NCI-H1694 (cell line): Measurements from ENCODE around the gene SLC38A2.
"Not testable (repeated sequence)": the region's sequence is repeated elsewhere in the genome, so short reads cannot be mapped to it uniquely, and the experiment has no call there.

ENCODE experiments used
- DNase-seq: peaks from one replicate; lab custom pipeline; 2025; lab: John Stamatoyannopoulos, UW

The SLC38A2 gene

DNA sequence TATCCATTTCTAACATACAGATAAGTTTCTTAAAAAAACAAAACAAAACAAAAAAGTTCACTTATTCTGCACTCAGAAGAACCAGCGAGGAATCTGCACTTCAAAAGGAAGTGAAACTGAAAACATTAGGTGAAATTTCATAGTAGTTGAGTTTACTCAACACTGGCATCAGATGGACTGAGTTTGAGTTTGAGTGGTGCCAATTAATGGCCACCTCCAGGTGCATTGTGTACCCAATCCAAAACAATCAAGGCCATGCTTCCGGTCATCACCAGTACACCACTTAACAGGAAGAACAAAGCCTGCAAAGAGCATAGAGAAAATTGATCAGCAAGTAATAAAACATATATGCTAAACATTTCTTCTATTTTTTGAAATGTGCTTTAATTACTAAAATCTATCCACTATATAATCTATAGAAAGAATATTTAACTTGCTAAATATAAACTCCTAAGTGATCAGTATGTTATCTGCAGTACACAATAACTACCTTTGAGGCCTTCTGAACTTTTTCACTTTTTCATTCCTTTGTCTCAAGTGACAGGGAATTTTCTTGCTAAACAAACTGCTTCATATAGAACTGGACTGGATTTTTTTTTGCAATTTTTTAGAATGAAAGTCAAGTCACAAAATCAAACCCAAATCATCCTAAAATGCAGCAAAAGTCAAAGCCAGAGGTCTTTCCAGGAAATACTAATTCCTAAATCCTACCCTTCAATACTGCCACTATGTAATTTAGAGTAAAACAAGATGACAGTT is 11.5 kb downstream of the SLC38A2 start:
- DNase-seq, result no peak

DNA sequence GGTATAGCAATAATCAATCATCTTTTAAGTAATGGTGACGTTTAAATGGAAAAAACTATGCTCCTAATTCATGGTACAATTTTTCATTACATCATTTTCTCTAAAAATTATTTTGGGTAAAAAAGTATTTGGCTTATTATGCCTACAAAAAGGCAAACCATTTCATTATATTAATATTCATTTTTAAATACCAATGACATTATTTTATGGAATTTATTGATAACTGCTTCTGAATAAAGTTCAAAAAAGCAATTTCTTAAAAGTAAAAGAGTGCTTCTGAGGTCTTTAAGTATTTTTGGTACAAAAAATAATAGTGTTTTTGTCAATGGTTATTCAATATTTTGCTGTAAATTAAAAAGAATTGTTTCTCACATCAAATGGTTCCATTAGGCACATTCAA is 12.2 kb downstream of the SLC38A2 start:
- no peak for DNase-seq

DNA sequence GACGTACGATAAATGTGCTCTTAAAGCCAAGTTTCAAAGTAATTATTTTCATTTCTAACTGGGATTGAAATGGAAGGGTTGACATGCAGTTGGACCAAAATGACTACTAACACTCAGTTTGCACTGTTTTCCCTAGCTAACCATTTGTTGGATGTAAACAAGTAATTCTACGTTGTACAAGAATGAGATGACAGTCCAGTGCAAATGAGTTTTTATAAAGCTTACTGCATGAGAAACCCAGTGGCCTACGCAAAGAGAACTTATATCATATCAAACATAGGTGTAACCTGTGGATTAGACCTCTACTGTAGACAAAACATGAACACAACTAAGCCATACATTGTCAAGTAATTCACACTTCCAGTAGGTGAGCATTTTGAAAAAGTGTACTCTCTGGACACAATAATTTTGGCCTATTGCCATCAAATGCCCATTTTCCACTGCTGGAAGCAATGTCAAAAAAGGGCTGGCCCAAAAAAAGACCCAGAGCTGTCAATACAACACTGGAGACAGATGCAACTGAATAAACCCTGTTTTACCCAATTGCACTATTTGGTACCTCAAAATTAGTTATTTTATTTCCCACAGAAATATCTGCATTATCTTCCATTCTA is 12.8 kb downstream of the SLC38A2 start:
- DNase-seq, result no peak

DNA sequence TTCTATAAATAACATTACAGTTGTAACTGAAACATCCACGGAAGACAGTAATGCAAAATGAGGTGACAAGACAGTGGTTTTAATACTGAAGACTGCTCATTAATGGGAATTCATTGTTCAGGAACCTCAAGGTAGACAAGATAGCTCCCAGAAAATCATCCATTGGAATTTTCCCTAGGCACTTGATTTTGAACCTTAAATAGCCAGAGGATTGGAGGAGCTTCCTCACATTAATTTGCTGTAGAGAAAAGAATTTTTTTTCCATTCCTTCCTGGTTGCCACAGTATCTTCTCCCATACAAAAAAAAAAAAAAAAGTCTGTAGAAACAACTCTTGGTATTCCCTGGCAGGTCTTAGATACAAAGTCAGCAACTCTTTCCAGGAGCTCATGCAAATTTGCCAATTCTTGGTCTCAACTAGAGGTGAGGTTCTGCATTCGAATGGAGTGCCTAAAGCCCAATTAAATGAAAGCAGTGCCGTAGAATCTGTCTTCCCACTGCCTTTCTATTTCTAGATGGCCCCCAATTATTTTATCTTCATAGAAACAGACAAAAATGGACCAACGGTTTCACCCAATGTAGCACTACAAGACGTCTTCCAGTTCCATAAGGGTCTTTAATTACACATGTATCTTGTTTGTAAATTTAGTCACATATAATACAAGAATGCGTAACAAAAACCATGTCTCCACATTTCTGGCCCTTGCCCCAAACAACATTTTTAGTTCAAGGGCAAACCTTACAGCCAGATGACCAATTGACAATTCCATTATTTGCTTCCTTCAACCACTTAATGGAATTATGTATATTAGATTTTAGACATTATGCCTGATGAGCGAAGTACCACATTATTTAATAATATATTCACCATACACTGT is 13.5 kb downstream of the SLC38A2 start:
- DNase-seq, result no peak

DNA sequence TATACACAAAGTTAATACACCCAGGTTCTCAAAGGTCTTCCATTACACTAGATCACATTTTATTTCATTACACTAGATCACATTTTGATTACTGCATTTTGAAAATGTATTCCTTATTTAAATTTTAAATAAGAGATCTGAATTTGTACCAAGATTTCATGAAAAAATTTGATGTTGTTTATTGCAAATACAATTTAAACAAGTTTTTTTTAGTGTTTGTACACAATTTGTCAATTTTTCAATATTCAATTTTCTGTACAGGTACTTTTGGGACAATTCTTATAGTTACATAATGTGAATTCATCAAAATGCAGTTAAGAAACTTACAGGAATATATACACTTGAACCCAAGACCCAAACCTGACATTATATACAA is 14.3 kb downstream of the SLC38A2 start:
- DNase-seq, result no peak

DNA sequence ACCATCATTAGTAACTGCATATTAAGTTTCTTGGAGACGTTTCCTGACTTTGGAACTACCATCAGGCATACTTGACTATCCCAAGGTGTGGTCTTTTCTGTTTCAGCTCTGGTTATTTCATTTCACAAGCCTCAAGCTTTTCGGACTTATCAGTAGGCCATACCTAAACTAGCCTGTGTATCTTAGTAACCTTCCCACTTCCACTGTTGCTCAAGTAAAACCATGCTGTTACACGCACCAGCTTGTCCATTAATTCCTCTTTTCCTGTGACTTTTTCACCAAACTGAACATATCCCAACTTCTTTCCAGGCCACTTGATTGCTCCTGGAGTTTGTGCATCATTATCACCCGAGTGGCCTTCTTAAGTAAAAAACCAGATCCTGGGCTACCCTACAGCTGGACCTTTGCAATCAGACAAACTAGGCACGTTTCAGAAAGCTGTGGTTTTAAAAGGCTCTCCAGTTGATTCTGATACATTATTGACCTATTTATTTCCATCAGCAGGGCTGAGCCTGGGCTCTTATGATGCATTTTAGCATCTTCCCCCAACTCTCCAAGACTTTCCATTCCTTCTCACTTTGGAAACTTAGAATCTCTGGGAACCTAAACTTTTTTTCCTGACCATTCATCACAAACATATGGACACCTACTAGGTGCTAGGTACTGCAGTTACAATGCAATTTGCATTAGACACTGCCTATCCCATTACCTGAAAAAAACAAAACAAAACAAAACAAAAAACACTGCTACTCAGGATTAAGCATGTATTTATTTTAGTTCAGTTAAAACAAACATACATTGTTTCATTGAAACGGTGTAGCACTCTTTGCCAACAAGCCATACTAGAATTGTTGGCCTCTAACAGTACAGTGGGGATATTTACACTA is 14.9 kb downstream of the SLC38A2 start:
- DNase-seq, result no peak

DNA sequence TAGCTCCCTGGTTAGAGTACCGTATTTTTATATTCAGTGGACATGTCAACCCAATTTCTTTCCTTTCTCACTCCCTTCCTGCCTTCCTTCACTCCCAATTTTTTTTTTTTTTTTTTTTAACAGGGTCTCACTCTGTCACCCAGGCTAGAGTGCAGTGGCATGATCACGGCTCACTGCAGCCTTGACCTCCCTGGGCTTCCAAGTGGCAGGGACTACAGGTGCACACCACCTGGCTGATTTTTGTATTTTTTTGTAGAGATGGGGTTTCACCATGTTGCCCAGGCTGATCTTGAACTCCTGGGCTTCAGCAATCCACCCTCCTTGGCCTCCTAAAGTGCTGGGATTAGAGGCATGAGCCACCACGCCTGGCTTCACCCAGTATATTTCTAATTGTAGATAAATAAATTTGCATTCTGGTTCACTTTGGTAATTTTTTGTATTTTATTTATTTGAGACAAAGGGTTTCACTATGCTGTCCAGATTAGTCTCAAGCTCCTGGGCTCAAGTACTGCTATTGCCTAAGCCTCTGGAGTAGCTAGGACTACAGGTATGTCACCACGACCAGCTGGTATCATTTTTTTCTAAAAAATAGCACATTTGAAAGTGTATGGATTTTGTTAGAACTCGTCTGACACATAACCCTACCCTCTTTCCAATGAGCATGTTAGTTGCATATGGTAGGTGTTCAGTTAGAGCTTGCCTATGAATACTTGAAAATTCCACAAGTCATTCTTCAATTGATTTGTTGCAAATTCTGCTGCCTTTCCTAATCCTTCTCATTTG is 15.7 kb downstream of the SLC38A2 start:
- no peak for DNase-seq

DNA sequence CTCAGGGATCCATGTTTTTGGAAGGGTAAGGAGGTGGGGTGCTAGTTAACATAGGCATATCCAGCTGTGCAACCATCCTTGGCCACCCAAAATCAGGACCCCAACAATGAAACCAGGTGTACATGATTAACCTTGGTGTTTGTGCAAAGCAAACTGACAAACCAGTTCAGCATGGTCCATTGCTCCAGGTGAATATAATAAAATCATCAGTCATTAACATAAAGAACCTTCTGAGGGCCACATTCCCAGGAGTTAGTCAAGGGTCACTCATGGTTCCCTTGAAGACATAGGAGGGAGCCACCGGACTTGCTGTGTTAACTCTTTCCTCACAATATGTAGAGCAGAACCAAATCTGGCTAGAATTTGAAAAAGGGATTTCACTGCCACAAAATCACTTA is 17.8 kb downstream of the SLC38A2 start:
- no peak for DNase-seq

DNA sequence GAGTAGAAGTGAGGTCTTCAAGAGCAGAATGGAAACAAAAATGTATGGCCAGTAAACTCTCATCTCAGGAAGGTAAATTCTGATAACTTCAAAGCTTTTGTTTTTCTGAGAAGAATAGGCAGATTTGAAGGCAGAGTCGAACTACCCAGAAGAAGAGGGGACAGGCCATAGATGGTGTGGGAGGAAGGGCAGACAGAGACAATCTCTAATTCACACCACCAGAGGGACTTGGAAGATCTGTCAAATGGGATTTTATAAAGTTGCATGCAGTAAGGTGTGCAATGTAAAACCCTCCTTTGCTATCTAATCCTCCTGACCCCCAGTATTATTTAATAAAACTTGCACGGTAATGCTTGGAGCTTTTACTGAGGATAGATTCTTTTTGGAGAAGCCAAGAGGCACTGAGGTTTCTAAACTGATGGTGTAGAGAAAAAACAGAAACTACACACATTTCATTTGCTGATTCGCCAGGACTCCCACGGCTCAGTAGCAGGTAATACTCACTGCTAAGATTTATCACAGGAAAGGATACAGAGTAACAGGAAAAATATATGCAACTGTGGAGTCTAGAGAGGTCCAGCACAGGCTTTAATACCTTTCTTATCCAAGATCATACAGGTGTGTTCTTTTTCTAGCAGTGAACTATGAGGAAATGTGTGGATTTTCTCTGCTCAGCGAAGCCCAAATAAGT is 18.3 kb downstream of the SLC38A2 start:
- DNase-seq, result no peak

DNA sequence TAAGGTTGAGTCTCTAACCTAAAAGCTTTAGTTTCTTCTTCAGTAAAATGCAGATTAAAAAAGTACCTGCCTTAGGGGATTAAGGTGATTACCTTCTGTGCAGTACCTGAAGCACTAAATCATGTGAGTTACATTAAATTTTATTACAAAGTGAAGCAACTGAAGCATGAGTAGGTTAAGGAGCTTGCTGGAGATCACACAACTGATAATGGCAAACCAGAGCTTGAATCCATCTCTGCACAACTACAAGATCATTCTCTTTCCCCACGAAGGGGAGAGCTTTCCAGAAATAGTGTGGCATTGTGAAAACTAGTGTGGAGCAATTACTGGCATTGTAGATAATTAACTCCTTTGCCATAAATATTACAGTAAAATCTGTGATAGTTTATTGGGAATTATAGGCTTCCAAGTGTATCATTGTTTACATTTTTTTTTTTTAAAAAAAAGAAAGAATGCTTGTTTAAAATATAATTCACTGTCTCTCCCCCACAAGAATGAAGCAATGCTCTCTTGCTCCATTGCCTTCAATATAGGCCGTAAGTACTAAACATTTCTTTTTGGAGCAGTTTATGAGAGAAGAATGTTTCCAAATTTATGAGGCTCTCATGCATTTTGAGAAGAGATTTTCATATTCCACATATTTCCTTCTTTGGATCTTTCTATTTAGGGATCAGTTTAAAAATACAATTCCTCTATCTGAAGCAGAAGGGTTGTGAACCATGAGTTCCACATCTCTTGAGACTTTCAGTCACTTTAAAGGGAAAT is 20.5 kb downstream of the SLC38A2 start:
- no peak for DNase-seq

DNA sequence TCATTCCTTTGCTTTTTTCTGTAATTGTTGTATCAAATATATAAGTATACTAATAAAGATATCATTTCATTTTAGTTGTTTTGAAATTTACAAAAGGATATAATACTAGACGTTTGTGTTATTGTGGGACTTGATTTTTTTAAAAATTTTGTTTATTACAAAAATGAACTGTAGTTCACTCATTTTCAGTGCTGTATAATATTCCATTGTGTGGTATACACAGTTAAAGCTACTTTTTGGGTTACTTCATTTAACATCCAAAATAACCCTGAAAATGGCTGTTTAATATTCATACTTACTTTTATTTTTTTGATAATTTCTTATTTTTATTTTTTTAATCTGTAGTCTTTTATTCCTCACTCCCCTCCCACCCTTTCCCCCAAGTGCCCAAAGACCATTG is 21.4 kb downstream of the SLC38A2 start:
- no peak for DNase-seq

DNA sequence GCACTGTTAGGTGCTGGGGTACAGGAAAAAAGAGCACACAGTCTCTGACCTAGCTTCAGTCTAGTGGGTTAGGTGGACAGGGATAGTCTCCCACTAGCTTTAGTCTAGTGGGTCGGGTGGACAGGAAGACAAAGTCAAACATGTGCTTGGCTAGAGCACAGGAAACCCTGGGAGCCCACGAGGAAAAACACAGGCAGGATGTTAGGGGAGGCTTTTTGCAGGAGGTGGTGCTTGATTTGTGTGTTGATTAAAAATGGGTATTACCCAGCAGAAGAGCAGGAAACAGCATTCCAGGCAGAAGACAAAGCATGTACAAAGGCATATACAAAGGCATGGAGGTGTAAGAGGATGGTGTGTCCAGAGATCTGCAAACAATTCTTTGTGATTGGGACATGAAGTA is 23.3 kb downstream of the SLC38A2 start:
- DNase-seq, result no peak

DNA sequence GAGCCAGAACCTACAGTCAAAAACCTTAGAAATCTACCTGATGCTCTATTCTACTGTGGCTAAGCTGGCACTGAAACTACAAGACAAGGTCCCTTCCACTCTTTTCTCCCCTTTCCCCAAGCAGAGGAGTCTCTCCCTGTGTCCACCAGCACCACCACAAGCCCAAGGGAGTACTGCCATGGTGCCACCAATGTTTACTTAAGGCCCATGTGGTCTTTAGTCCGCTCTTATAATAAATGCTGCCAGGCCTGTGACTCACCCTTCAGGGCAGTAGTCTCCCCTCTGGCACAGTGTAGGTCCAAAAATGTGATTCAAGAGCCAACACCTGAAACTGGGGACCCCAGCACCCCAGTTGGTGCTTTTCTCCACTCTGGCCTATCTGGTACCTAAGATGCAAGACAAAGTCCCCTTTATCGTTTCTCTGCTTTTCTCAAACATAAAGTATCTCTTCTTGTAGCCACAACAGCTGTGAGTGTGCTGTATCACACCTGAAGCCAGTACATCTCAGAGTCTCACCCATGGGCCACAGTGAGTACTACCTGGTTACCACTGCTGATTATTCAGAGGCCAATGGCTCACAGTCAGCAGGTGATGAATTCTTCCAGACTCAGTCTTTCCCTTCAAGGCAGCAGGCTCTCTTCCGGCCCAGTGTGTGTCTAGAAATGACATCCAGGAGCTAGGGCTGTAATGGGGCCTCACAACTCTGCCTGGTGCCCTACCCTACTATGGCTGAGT is 29.3 kb downstream of the SLC38A2 start:
- DNase-seq, result no peak

DNA sequence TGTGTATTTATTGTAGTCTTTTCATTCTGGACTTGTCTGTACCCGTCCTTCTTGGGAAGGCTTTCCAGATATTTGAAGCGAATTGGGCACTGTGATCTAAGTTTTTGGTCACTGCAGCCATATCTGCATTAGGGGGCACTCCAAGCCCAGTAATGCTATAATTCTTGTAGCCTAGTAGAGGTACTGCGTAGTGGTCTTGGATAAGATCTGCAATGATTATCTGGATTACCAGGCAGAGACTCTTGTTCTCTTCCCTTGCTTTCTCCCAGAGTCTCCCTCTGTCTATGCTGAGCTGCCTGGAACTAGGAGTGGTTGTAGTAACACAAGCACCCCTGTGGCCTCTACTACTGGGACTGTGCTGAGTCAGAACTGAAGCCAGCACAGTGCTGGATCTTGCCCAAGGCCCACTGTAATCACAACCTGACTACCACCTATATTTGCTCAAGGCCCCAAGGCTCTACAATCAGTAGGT is 30.0 kb downstream of the SLC38A2 start:
- no peak for DNase-seq

DNA sequence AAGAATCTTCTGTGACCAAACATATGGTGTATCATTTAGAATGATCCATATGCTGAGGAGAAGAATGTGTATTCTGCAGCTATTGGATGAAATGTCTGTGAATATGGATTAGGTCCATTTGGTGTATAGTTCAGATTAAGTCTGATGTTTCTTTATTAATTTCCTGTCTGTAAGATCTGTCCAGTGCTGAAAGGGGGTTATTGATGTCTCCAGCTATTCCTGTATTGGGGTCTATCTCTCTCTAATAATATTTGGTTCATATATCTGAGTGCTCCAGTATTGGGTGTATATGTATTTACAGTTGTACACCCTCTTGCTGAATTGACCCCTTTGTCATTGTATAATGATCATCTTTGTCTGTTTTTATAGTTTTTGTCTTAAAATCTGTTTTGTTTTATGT is 33.5 kb downstream of the SLC38A2 start:
- no peak for DNase-seq

DNA sequence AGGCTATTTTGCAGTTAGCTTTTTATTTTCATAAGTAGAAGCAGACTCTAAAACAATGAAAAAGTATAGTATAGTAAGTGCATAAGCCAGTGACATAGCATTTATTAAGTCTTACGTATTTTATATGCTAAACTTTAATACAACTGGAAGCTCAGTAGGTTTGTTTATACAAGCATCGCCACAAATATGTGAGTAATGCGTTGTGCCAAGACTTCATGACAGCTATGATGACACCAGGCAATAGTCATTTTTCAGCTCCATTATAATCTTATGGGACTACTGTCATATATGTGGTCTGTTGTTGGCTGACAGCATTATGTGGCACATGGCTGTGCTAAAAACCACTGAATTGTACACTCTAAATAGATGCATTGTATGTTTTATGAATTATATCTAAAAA is 40.3 kb downstream of the SLC38A2 start:
- DNase-seq, result no peak

DNA sequence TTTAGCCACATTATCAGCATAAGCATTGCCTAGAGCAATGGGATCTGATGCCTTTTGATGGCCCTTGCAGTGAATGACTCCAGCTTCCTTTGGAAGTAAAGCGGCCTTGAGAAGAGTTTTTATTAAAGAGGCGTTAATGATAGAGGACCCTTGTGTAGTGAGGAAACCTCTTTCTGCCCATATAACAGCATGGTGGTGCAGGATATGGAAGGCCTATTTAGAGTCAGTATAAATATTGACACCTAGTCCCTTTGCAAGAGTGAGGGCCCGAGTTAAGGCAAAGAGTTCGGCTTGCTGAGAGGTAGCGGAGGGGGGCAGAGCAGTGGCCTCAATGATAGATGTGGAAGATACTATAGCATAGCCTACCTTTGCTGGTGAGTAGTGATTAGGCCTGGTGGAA is 47.5 kb downstream of the SLC38A2 start:
- DNase-seq, result not testable (repeated sequence)

DNA sequence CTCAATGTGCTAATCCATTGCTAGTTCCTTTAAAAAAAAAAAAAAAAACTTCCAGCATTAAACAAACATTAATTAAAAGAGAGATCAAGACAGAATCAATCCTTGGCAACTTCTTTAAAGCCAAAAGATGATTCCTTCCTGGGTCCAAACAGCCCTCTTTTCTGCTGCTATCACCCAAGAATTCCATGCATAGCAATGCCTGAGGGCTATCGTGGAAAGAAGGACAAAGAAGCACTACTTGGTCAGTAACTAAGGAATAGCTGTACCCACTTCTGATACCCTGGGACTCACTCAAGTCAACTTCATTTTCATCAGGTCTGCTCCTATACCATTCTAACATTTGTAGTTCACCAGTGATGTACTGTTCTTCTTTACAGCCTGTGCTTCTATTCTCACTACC is 51.8 kb downstream of the SLC38A2 start:
- no peak for DNase-seq

DNA sequence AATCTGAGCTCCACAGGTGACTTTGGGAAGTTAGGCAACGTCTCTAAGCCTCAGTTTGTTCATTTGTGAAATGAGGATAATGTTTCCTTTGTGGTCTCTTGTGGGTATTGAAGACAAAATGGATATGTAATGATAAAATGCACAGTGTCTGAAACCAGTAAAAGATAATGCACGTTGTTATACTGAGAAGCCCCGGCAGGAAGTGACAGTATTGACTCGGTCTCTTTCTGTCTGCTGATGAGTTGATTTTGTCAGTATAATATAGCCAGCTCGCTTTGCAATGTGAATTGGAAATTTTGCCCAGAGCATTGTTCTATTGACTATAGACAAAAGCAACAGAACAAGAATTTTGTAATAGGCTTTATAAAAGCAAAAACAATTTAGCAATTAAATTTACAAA is 54.5 kb downstream of the SLC38A2 start:
- DNase-seq, result no peak
